Osteoblast (primary cell): ENCODE data around the gene USP28. TPM values are rescaled to one million over a fixed set of nuclear protein-coding genes. Genes with fewer than 3 reads are reported as not detected.

Source experiments
- DNase-seq: peaks from one replicate; pipeline ENCODE4 v3.0.0; 2011; ENCODE audit warnings: low spot score, mixed read lengths; ENCODE audit not compliant: insufficient read length; ENCODE audit errors: missing footprints
- H2AFZ ChIP-seq: 2 replicates; pipeline ENCODE4 v1.6.0; 2011; ENCODE audit warnings: mild to moderate bottlenecking, low read length
- H3K27ac ChIP-seq: 2 replicates; pipeline ENCODE4 v1.5.1; 2011; ENCODE audit warnings: mild to moderate bottlenecking, low read depth, low read length, moderate library complexity
- H3K27me3 ChIP-seq: 2 replicates; pipeline ENCODE4 v1.6.0; 2012; ENCODE audit warnings: mild to moderate bottlenecking, control low read depth, inconsistent platforms, low read length, moderate library complexity; ENCODE audit not compliant: insufficient read depth
- H3K36me3 ChIP-seq: 2 replicates; pipeline ENCODE4 v1.5.1; 2011; ENCODE audit warnings: mild to moderate bottlenecking, low read length, control low read depth, moderate library complexity; ENCODE audit not compliant: insufficient read depth
- H3K4me1 ChIP-seq: 2 replicates; pipeline ENCODE4 v1.5.1; 2011; ENCODE audit warnings: mild to moderate bottlenecking, low read length, control low read depth, moderate library complexity; ENCODE audit not compliant: insufficient read depth
- H3K4me2 ChIP-seq: 2 replicates; pipeline ENCODE4 v1.6.0; 2011; ENCODE audit warnings: mild to moderate bottlenecking, low read length; ENCODE audit not compliant: insufficient read depth
- H3K4me3 ChIP-seq: fragments of 200-600 bp; sonication (generic); 3 replicates; pipeline ENCODE4 v1.5.1; 2012; ENCODE audit warnings: mild to moderate bottlenecking, low read length, inconsistent platforms; ENCODE audit not compliant: insufficient read depth
- H3K79me2 ChIP-seq: 2 replicates; pipeline ENCODE4 v1.6.0; 2012; ENCODE audit warnings: mild to moderate bottlenecking, low read length, control low read depth, inconsistent platforms; ENCODE audit not compliant: insufficient read depth
- H3K9me3 ChIP-seq: 2 replicates; pipeline ENCODE4 v1.5.1; 2011; ENCODE audit warnings: low read depth, low read length, control low read depth
- H4K20me1 ChIP-seq: 2 replicates; pipeline ENCODE4 v1.6.0; 2012; ENCODE audit warnings: mild to moderate bottlenecking, low read length, control low read depth; ENCODE audit not compliant: insufficient read depth
- CTCF ChIP-seq: IDR thresholded peaks from 2 replicates; pipeline ENCODE4 v1.5.1; 2011; ENCODE audit warnings: mild to moderate bottlenecking, low read depth, low read length, moderate library complexity; ENCODE audit errors: extremely low read depth
- total RNA-seq: library from RNA; depleted of rRNA; stranded (reverse); fragments of >200 nt; gene quantifications from 2 replicates; pipeline ENCODE4 v1.2.3, GENCODE V29; 2012

USP28 gene
- total RNA-seq, 1 donor: 31.5 TPM

- Histone ChIP-seq H3K79me2 (no peaks in the 10 kb centered on the region), H3K27me3 (no peaks in the 10 kb centered on the region), H2AFZ (no peak overlapping the region), H3K4me2 (no peak overlapping the region), H3K36me3 (no peaks in the 10 kb centered on the region), H3K27ac (no peak overlapping the region), H3K9me3 (no peaks in the 10 kb centered on the region), H3K4me1 (no peaks in the 10 kb centered on the region), H4K20me1 (no peaks in the 10 kb centered on the region), H3K4me3 (no peak overlapping the region)
- no peak for DNase-seq
- no peak for TF ChIP-seq CTCF
Observed at GRCh38 chr11:113833151-113833550, 42.2 kb downstream of the USP28 start.

DNA sequence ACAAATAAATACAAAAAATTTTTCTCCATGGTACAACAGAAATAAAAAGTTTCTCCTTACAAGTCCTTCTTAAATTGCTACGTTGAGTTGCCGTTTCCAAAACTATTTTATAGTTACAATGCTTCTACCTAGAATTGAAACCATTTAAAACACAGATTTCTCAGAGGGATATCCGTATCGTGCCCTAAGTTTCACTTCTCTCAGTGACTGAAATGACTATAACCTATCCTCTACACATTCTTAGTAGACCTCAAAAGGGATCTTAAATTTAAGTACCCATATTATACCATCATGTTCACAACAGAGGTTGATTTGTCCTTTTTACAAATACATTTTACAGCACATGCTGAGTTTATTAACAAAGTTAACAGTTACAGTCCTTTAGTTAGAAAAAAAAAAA is 44.1 kb downstream of the USP28 start:
- H3K4me1 ChIP-seq: no peaks in the 10 kb centered on the region
- no peaks in the 10 kb centered on the region for H4K20me1 ChIP-seq
- no peak overlapping the region for H3K4me2 ChIP-seq
- H3K79me2 ChIP-seq: no peaks in the 10 kb centered on the region
- no peak for DNase-seq
- no peak for TF ChIP-seq CTCF
- H3K36me3 ChIP-seq: no peaks in the 10 kb centered on the region
- H3K4me3 ChIP-seq: no peak overlapping the region
- no peak overlapping the region for H3K27ac ChIP-seq
- no peaks in the 10 kb centered on the region for H3K9me3 ChIP-seq
- no peak overlapping the region for H2AFZ ChIP-seq
- H3K27me3 ChIP-seq: no peaks in the 10 kb centered on the region

DNA sequence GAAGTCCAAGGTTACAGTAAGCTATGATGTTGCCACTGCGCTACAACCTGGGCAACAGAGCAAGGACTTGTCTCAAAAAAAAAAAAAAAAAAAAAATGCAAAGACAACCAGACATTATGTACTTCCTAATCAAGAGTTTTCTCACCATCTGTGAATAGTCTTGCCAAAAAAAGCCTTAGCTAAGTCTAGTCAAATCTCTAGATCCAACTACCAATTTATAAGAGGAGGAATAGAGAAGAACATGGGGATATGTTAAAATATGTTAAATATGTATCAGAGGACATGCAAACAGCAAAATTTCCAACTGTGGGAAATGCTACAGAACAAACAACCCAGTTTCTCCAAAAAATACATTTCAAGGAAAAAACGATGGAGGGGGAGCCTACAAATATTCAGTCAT is 45.6 kb downstream of the USP28 start:
- DNase-seq: no peak
- no peak for TF ChIP-seq CTCF
- Histone ChIP-seq H2AFZ (no peak overlapping the region), H3K9me3 (no peaks in the 10 kb centered on the region), H3K4me1 (no peaks in the 10 kb centered on the region), H3K27ac (no peak overlapping the region), H3K4me3 (no peak overlapping the region), H4K20me1 (no peaks in the 10 kb centered on the region), H3K4me2 (no peak overlapping the region), H3K27me3 (no peaks in the 10 kb centered on the region), H3K79me2 (no peaks in the 10 kb centered on the region), H3K36me3 (peaks cover 2% of the 10 kb centered on the region)

GRCh38 chr11:113828191-113828590 is 47.2 kb downstream of the USP28 start:
- Histone ChIP-seq H3K27ac (no peak overlapping the region), H3K36me3 (peaks cover 2% of the 10 kb centered on the region), H3K27me3 (no peaks in the 10 kb centered on the region), H3K79me2 (no peaks in the 10 kb centered on the region), H3K4me2 (no peak overlapping the region), H3K4me3 (no peak overlapping the region), H4K20me1 (no peaks in the 10 kb centered on the region), H2AFZ (no peak overlapping the region), H3K4me1 (no peaks in the 10 kb centered on the region), H3K9me3 (no peaks in the 10 kb centered on the region)
- no peak for DNase-seq
- no peak for TF ChIP-seq CTCF
